Neuronal stem cell (in vitro differentiated cells): ENCODE measurements around the gene CCT6B.
A peak's percentile ranks its signal among the peaks of the same experiment; 100 is the strongest.

Experiments used
- DNase-seq: peaks from one replicate; pipeline ENCODE4 v3.0.0-alpha.2; 2013; ENCODE audit warnings: low spot score
- H2AFZ ChIP-seq: one replicate; pipeline ENCODE4 v1.6.1; 2013; ENCODE audit warnings: mild to moderate bottlenecking, low read length, inconsistent platforms
- H2AK5ac ChIP-seq: 2 replicates; pipeline ENCODE4 v1.6.1; 2013; ENCODE audit warnings: low read depth, mild to moderate bottlenecking, inconsistent platforms, low read length, moderate library complexity, mixed read lengths
- H2BK120ac ChIP-seq: 2 replicates; pipeline ENCODE4 v1.6.1; 2013; ENCODE audit warnings: low read depth, mild to moderate bottlenecking, inconsistent platforms, low read length, moderate library complexity, mixed read lengths
- H2BK12ac ChIP-seq: one replicate; pipeline ENCODE4 v1.6.1; 2013; ENCODE audit warnings: low read length, inconsistent platforms
- H2BK15ac ChIP-seq: 2 replicates; pipeline ENCODE4 v1.6.1; 2013; ENCODE audit warnings: mild to moderate bottlenecking, low read length, inconsistent platforms, mixed read lengths
- H2BK5ac ChIP-seq: one replicate; pipeline ENCODE4 v1.6.1; 2013; ENCODE audit warnings: inconsistent platforms, mild to moderate bottlenecking, low read length, moderate library complexity
- H3K14ac ChIP-seq: one replicate; pipeline ENCODE4 v1.6.1; 2013; ENCODE audit warnings: low read length, inconsistent platforms
- H3K18ac ChIP-seq: 2 replicates; pipeline ENCODE4 v1.6.1; 2013; ENCODE audit warnings: low read length, inconsistent platforms
- H3K23ac ChIP-seq: 2 replicates; pipeline ENCODE4 v1.6.1; 2013; ENCODE audit warnings: low read depth, mild to moderate bottlenecking, mixed read lengths, low read length, inconsistent platforms; ENCODE audit not compliant: poor library complexity
- H3K27ac ChIP-seq: replicated peaks from 3 replicates; pipeline ENCODE4 v1.5.1; 2013; ENCODE audit warnings: low read length, inconsistent platforms
- H3K27me3 ChIP-seq, 3 experiments: 2 replicates each; pipeline ENCODE4 v1.6.1; 2013; ENCODE audit warnings: low read length in 3 of 3, mild to moderate bottlenecking in 2 of 3, inconsistent platforms in 1 of 3, low read depth in 1 of 3, mixed read lengths in 1 of 3, moderate library complexity in 1 of 3; ENCODE audit not compliant: control insufficient read depth in 3 of 3, insufficient read depth in 3 of 3
- H3K36me3 ChIP-seq, 2 donors: replicated peaks in 1 of 2; 2 replicates each; pipeline ENCODE4 v1.6.1; 2013; ENCODE audit warnings: low read length in 2 of 2; ENCODE audit not compliant: control insufficient read depth in 2 of 2, insufficient read depth in 2 of 2
- H3K4ac ChIP-seq: 2 replicates; pipeline ENCODE4 v1.6.1; 2013; ENCODE audit warnings: inconsistent platforms, mild to moderate bottlenecking, low read length, moderate library complexity
- H3K4me1 ChIP-seq, 2 donors: 1 replicate in 1 of 2; 2 replicates in 1 of 2; pipeline ENCODE4 v1.6.1; 2013; ENCODE audit warnings: low read length in 2 of 2, low read depth in 1 of 2; ENCODE audit not compliant: control insufficient read depth in 2 of 2, insufficient read depth in 1 of 2
- H3K4me2 ChIP-seq: one replicate; pipeline ENCODE4 v1.6.1; 2013; ENCODE audit warnings: mild to moderate bottlenecking, low read length, inconsistent platforms; ENCODE audit not compliant: insufficient read depth, poor library complexity, severe bottlenecking
- H3K4me3 ChIP-seq, 2 donors: 2 replicates each; pipeline ENCODE4 v1.5.1; 2013; ENCODE audit warnings: low read length in 2 of 2, mild to moderate bottlenecking in 2 of 2, inconsistent platforms in 1 of 2, moderate library complexity in 1 of 2
- H3K79me1 ChIP-seq: one replicate; pipeline ENCODE4 v1.6.1; 2013; ENCODE audit warnings: low read depth, mild to moderate bottlenecking, inconsistent platforms, low read length, moderate library complexity
- H3K9ac ChIP-seq: one replicate; pipeline ENCODE4 v1.6.1; 2013; ENCODE audit warnings: mild to moderate bottlenecking, low read depth, low read length, inconsistent platforms; ENCODE audit not compliant: poor library complexity
- H3K9me3 ChIP-seq, 2 donors: replicated peaks in 1 of 2; 2 replicates each; pipeline versions ENCODE3 to v1.6.1; 2013; ENCODE audit warnings: low read length in 2 of 2, mild to moderate bottlenecking in 2 of 2, inconsistent platforms in 1 of 2, low read depth in 1 of 2, mixed read lengths in 1 of 2, moderate library complexity in 1 of 2; ENCODE audit not compliant: control insufficient read depth in 2 of 2, insufficient read depth in 1 of 2
- H4K8ac ChIP-seq: one replicate; pipeline ENCODE4 v1.6.1; 2013; ENCODE audit warnings: low read depth, mild to moderate bottlenecking, inconsistent platforms, low read length, moderate library complexity
- H4K91ac ChIP-seq: one replicate; pipeline ENCODE4 v1.6.1; 2013; ENCODE audit warnings: low read length, low read depth, mild to moderate bottlenecking, inconsistent platforms; ENCODE audit not compliant: poor library complexity
- WGBS, 2 donors: extraction: QIAGEN DNeasy Blood & Tissue Kit; methylation state at CpG; one replicate each; pipeline ENCODE4 v1.1.7; 2013; ENCODE audit warnings: missing lambda C conversion rate in 2 of 2, mixed read lengths in 1 of 2; ENCODE audit not compliant: insufficient read length in 2 of 2, insufficient replicate concordance in 1 of 2; ENCODE audit errors: extremely low coverage in 2 of 2; 5-methylcytosine and 5-hydroxymethylcytosine counted together

Gene CCT6B

GRCh38 chr17:34980681-34981537, 19.6 kb upstream of the CCT6B start:
- Histone ChIP-seq H3K9ac (peak overlapping the region; percentile 98), H3K27ac (peak overlapping the region; percentile 88), H2AFZ (peak overlapping the region; percentile 95), H4K8ac (peak overlapping the region; percentile 23), H3K4ac (no peak overlapping the region), H3K14ac (no peak overlapping the region), H4K91ac (no peak overlapping the region), H2BK120ac (no peak overlapping the region), H3K4me3 (peak overlapping the region; percentile 78 to 92), H3K79me1 (no peaks in the 10 kb centered on the region), H3K4me2 (peak overlapping the region; percentile 70), H2AK5ac (peak overlapping the region; percentile 73), H3K18ac (peak overlapping the region; percentile 97), H3K4me1 (no peaks in the 10 kb centered on the region), H3K36me3 (peaks cover 7 to 34% of the 10 kb centered on the region in 2 donors), H2BK12ac (no peak overlapping the region), H3K9me3 (no peaks in the 10 kb centered on the region), H2BK5ac (peak overlapping the region; percentile 59), H3K27me3 (no peaks in the 10 kb centered on the region), H3K23ac (peak overlapping the region; percentile 94), H2BK15ac (peak overlapping the region; percentile 41)
- DNase-seq = peak; percentile 56
- WGBS, 2 donors = no CpG with 5 or more reads among the region's 69 CpGs

GRCh38 chr17:34980353-34980680, 19.1 kb upstream of the CCT6B start, which contains the start of gene LIG3:
TSS of gene LIG3 (plus strand) at chr17:34980512. CDS start at chr17:34983006, 2,494 bp downstream.
- no CpG with 5 or more reads among the region's 39 CpGs for WGBS, 2 donors
- DNase-seq = peak; percentile 91
- Histone ChIP-seq H3K23ac (peak within 1 kb of the TSS; percentile 94), H3K9ac (peak within 1 kb of the TSS; percentile 98), H3K4me2 (peak within 1 kb of the TSS; percentile 70), H2BK12ac (no peak within 1 kb of the TSS), H3K9me3 (no peaks in the 10 kb centered on the region), H2AFZ (peak within 1 kb of the TSS; percentile 95), H3K36me3 (peaks cover 7 to 28% of the 10 kb centered on the region in 2 donors), H4K91ac (no peak within 1 kb of the TSS), H3K18ac (peak within 1 kb of the TSS; percentile 97), H3K79me1 (no peaks in the 10 kb centered on the region), H3K4me1 (no peaks in the 10 kb centered on the region), H2AK5ac (peak within 1 kb of the TSS; percentile 73), H3K4ac (no peak within 1 kb of the TSS), H2BK15ac (peak within 1 kb of the TSS; percentile 41), H2BK120ac (no peak within 1 kb of the TSS), H3K14ac (no peak within 1 kb of the TSS), H4K8ac (peak within 1 kb of the TSS; percentile 23), H2BK5ac (peak within 1 kb of the TSS; percentile 59), H3K27me3 (no peaks in the 10 kb centered on the region), H3K4me3 (peak within 1 kb of the TSS; percentile 78 to 92), H3K27ac (peak within 1 kb of the TSS; percentile 88)

DNA sequence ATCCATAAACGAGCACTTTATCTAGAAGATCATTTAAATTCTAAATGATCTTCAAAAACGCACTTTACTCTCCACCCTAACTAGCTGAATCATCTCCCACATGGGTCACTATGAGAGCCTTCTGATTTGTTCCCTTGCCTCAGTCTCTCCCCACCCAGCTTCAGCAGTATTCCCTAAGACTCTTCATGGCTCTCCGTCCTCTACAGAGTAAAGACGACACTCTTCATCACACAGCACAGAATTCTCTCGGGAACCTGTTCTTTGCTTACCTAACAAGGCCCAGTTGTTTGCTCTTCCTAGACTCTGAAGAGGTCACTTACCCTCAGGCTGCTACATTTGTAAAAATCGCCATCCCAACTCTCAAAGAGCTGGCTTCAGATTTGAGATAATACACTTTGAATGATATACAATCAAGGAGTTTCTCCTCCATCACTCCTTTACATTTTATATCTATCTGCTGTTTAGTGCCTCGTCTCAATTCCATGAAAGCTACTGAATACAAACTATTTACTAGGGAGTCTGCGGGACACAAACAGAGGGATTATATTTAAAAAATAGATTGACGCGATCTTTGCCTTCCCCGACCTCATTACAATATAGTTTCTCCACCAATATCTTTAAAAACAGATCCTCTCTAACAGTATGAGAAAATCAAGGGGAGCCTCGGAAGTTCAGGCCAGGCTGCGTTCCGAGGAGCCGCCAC, 18.5 kb upstream of the CCT6B start:
- no peak overlapping the region for H2BK5ac ChIP-seq
- H3K27ac ChIP-seq = no peak overlapping the region
- H2AK5ac ChIP-seq = no peak overlapping the region
- no peak for DNase-seq
- no peak overlapping the region for H3K4ac ChIP-seq
- H3K14ac ChIP-seq = no peak overlapping the region
- H3K23ac ChIP-seq = peak overlapping the region; percentile 94
- H3K36me3 ChIP-seq = peaks cover 7 to 23% of the 10 kb centered on the region in 2 donors
- H3K9ac ChIP-seq = no peak overlapping the region
- no peaks in the 10 kb centered on the region for H3K9me3 ChIP-seq
- WGBS, 2 donors = no CpG with 5 or more reads among the region's 15 CpGs
- H3K79me1 ChIP-seq = no peaks in the 10 kb centered on the region
- peak overlapping the region; percentile 70 for H3K4me2 ChIP-seq
- H3K18ac ChIP-seq = no peak overlapping the region
- no peaks in the 10 kb centered on the region for H3K4me1 ChIP-seq
- no peak overlapping the region for H2BK12ac ChIP-seq
- no peak overlapping the region for H2BK15ac ChIP-seq
- H3K27me3 ChIP-seq = no peaks in the 10 kb centered on the region
- H3K4me3 ChIP-seq = peak overlapping the region; percentile 78 to 92
- no peak overlapping the region for H4K91ac ChIP-seq
- H4K8ac ChIP-seq = no peak overlapping the region
- H2BK120ac ChIP-seq = no peak overlapping the region
- H2AFZ ChIP-seq = peak overlapping the region; percentile 95

- no peaks in the 10 kb centered on the region for H3K27me3 ChIP-seq
- H4K91ac ChIP-seq = no peak overlapping the region
- H3K23ac ChIP-seq = no peak overlapping the region
- no peaks in the 10 kb centered on the region for H3K79me1 ChIP-seq
- no peak overlapping the region for H3K14ac ChIP-seq
- H2BK12ac ChIP-seq = no peak overlapping the region
- H3K4me2 ChIP-seq = no peak overlapping the region
- H3K18ac ChIP-seq = no peak overlapping the region
- no peaks in the 10 kb centered on the region for H3K4me1 ChIP-seq
- no CpG with 5 or more reads among the region's 7 CpGs for WGBS, 2 donors
- no peak overlapping the region for H3K4ac ChIP-seq
- H2BK5ac ChIP-seq = no peak overlapping the region
- H3K9ac ChIP-seq = no peak overlapping the region
- H4K8ac ChIP-seq = no peak overlapping the region
- peak overlapping the region in 1 of 2 donors; percentile 78 for H3K4me3 ChIP-seq
- H2BK15ac ChIP-seq = no peak overlapping the region
- H3K36me3 ChIP-seq = peaks cover 7 to 17% of the 10 kb centered on the region in 2 donors
- H2AK5ac ChIP-seq = no peak overlapping the region
- DNase-seq = no peak
- no peak overlapping the region for H2BK120ac ChIP-seq
- H3K27ac ChIP-seq = no peak overlapping the region
- H3K9me3 ChIP-seq = no peaks in the 10 kb centered on the region
- H2AFZ ChIP-seq = peak overlapping the region; percentile 95
Measured at GRCh38 chr17:34979153-34979552, 17.9 kb upstream of the CCT6B start.
